Stimulated activated CD4-positive, alpha-beta T cell treated with anti-CD3 and anti-CD28 coated beads, Interleukin-2, amount 100 ng/mL, for 48 hours (primary cell): ENCODE measurements around the gene CYTH4.
"Not testable (repeated sequence)": the region's sequence is repeated elsewhere in the genome, so short reads cannot be mapped to it uniquely, and the experiment has no call there.

Experiments used
- DNase-seq, 2 donors: peaks; one replicate each; pipeline ENCODE4 v3.0.0-alpha.2; 2020

CYTH4 gene

GRCh38 chr22:37251836-37252235, 30.5 kb upstream of the CYTH4 start:
- not testable (repeated sequence) for DNase-seq

- DNase-seq: no peak
Observed at GRCh38 chr22:37253126-37253660, 29.1 kb upstream of the CYTH4 start.

DNA sequence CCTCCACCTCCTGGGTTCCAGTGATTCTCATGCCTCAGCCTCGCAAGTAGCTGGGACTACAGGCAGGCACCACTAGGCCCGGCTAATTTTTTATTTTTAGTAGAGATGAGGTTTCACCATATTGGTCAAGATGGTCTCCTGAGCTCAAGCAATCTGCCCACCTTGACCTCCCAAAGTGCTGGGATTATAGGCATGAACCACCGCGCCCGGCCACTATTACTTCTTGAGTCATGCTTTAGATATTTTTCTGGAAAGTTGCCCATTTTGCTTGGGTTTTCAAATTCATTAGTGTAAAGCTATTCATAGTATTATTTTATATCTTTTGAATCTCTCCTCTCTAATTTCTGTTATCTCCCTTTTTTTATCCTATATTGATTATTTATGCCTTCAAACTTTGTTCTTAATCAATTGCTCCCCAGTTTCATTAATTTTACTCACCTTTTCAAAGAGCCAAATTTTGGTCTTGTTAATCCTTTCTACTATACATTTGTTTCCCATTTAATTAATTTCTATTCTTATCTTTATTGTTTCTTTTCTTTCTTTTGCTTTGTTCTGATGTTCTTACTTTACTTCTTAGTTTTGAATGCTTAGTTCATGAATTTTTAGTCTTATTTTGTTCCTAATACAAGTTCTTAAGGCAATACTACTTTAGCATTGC, 28.0 kb upstream of the CYTH4 start:
- DNase-seq: no peak

GRCh38 chr22:37254867-37255233, 27.5 kb upstream of the CYTH4 start:
- no peak for DNase-seq

GRCh38 chr22:37255558-37256006, 26.7 kb upstream of the CYTH4 start:
- DNase-seq: no peak

GRCh38 chr22:37256075-37256726, 26.1 kb upstream of the CYTH4 start:
- DNase-seq: no peak

DNA sequence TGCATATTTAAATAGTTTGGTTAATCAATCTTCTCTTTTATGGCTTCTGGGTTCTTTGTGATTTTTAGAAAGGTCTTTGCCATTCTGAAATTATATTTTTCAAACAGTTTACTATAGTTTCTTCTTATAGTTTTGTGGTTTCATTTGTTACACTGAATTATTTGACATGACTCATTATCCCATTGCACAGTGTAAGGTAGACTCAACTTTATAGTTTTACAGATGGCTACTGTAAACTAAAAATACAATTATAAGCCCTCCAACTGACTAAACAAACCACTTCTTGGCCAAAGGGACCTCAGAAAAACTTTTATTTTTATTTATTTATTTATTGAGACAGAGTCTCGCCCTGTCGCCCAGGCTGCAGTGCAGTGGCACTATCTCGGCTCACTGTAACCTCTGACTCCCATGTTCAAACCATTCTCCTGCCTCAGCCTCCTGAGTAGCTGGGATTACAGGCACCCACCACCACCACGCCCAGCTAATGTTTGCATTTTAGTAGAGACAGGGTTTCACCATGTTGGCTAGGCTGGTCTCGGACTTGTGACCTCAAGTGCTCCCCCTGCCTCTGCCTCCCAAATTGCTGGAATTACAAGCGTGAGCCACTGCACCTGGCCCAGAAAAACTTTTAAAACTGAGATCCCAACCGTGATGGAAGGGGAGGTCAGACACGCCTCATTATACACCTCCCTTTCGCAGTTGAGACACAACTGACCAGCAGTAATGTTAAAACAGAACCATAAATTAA, 24.1 kb upstream of the CYTH4 start:
- DNase-seq: no peak

GRCh38 chr22:37258753-37259401, 23.4 kb upstream of the CYTH4 start:
- DNase-seq: no peak

GRCh38 chr22:37259540-37260029, 22.7 kb upstream of the CYTH4 start:
- no peak for DNase-seq

GRCh38 chr22:37260155-37260795, 22.0 kb upstream of the CYTH4 start:
- DNase-seq: no peak

- DNase-seq: peak; percentile 61 to 62
Observed at GRCh38 chr22:37260901-37261336, 21.4 kb upstream of the CYTH4 start.

DNA sequence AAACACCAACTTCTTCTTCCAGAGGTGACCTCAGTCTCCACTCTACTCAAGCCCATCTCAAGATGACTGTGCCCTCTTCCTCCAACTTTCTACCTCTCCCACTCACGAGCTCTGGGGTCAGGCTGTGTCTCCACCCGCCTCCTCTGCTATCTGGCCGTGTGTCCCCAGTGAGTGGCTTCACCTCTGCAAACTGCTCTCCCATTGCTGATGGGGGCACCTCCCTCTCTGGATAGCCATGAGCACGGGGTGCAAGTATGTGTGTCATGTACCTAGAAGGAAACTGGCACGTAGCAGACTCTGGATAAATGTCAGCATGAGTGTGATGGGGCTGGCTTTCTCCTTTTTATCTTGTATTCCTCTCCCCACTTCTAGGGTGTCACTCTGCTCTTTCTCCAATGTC, 20.0 kb upstream of the CYTH4 start:
- DNase-seq: no peak

GRCh38 chr22:37263966-37264887, 18.1 kb upstream of the CYTH4 start:
- DNase-seq: no peak

DNA sequence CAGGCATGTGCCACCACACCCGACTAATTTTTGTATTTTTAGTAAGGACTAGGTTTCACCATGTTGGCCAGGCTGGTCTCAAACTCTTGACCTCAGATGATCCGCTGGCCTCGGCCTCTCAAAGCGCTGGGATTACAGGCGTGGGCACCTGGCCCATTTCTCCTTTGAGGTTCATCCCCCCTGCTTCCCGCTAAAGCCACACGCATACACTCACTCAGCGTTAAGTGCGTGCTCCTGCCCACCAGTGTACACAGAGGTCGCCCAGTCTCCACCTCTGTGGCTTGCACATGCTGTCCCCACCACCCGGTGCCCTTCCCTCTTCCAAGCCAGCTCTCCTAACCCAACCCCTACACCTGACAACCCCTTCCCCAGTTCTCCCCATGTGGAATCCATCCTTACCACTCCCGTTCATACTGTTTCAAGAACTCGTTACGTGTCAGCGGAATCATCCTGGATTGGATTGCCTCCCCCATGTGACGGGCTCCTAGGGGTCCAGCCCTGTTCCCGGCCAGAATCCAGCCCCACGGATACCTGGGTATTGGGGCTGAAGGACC, 15.7 kb upstream of the CYTH4 start:
- no peak for DNase-seq

DNA sequence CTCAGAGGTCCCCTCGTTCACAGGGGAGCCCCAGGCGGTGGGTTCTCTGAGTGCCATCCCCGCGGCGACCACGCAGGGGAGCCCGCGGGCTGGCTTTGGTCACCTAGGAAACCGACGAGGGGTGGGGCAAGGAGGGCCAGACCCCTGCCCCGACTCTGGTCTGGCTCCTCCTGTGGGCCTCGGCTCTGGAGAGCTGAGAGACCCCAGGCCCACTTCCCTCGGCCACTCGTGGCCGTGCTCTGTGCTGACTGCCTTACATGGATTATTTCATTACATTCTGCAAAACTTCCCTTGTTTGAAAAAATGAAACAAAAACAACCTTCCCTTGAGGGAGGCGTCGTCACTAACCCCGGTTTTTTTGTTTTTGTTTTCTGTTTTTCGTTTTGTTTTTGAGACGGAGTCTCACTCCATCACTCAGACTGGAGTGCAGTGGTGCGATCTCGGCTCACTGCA, 15.1 kb upstream of the CYTH4 start:
- peak; percentile 70 to 78 for DNase-seq

DNA sequence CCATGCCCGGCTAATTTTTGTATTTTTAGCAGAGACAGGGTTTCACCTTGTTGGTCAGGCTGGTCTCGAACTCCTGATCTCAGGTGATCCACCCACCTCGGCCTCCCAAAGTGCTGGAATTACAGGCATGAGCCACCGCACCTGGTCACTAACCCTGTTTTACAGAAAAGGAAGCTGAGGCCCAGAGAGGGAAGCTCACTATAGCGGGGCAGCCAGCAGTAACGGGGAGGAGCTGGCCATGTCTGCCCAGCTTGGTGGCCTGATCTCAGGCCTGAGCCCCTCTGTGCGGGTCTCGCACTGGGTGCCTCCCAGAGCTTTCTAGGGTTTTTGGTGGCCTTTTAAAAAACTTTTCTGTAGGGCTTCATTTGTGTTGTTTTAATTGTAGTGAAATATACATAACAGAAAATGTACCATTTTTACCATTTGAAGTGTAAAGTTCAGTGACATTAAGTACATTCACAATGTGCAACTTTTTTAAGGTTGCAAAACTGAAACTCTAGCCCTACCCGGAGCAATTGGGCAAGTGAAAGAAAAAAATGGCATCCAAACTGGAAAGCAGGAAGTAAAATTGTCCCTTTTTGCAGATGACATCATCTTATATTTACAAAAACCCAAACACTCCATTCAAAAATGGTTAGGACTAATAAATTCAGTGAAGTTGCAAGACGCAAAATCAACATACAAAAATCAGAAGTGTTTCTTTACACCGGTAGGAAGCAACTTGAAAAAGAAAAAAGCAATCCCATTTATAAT, 14.5 kb upstream of the CYTH4 start:
- DNase-seq: no peak

DNA sequence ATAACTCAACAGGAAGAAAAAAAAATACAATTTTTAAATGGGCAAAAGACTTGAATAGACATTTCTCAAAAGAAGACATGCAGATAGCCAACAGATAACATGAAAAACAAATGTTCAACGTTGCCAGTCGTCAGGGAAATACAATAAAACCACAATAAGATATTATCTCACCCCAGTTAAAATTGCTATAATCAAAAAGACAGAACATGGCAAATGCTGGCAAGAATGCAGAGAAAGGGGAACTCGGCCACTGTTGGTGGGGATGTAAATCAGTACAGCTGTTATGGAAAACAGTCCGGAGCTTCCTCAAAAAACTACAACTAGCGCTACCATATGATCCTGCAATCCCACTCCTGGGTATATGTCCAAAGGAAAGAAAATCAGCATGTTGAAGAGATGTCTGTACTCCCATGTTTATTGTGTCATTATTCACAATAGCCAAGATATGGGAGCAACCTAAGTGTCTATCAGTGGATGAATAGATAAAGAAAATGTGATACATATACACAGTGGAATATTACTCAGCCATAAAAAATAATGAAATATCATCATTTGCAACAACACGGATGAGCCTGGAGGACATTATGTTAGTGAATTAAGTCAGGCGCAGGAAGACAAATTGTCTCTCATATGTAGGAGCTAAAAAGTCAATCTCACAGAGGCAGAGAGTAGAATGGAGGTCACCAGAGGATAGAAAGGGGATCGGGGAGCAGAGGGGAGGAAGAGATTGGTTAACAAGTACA, 12.2 kb upstream of the CYTH4 start:
- no peak for DNase-seq

DNA sequence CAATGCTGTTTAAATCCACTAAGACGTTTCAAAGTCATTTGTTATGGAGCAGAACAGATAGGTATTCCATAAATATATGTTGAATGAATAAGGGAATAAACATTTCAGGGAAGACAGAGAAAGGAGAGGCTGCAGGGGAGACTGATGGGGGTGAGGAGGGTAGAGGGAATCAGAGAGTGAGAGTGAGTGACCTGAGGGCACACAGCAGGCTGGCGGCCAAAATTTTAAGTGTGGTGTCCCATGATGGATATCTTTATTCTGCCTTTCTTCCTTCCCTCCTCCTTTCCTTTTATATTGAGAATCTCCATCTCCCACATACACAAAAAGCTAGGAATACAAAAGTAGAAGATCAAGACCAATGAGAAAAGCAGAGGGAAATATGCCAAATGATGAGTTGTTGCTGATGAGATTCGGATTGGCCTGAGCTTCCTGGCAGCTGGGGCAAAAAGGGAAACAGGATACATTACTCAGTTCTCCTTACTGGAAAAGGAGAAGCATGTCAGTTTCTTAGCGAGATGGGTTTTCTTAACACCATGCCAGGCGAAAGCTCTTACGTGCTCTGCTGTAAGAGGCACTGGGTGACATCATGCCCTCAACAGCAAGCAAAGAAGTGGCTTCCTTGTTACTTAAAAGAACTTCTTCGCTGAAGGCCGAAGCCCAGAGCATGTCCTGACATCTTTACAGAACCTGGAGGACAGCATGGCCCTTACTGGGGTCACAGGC, 11.2 kb upstream of the CYTH4 start:
- no peak for DNase-seq
